Activated CD8-positive, alpha-beta memory T cell treated with anti-CD3 and anti-CD28 coated beads, Interleukin-2, amount 10 ng/mL, durations not matched to agents 7 days and 5 days (primary cell): ENCODE measurements around the gene ITK. TPM values are rescaled to one million over a fixed set of nuclear protein-coding genes. Genes with fewer than 3 reads are reported as not detected.
A peak's percentile ranks its signal among the peaks of the same experiment; 100 is the strongest.

Experiments used
- ATAC-seq: fragments of 150-1000 bp; cut with Tn5 transposase; one replicate; pipeline ENCODE4 v1.10.0; 2021; ENCODE audit warnings: moderate library complexity
- CTCF ChIA-PET: fragments of 350-600 bp; sonication (Branson Sonifier 250); formaldehyde crosslinking; loops from one replicate; lab custom pipeline; 2021; ENCODE audit warnings: antibody characterized with exemption; lab: Charles Lee
- DNase-seq: peaks from one replicate; pipeline ENCODE4 v3.0.0-alpha.2; 2020
- H3K27ac Mint-ChIP-seq: one replicate; pipeline ENCODE4 v1.8.0; 2021; ENCODE audit warnings: mild to moderate bottlenecking, mixed read lengths
- H3K27me3 Mint-ChIP-seq: one replicate; pipeline ENCODE4 v1.8.0; 2021; ENCODE audit warnings: mixed read lengths
- H3K36me3 Mint-ChIP-seq: one replicate; pipeline ENCODE4 v1.8.0; 2021; ENCODE audit warnings: mild to moderate bottlenecking, mixed read lengths
- H3K4me1 Mint-ChIP-seq: one replicate; pipeline ENCODE4 v1.8.0; 2021; ENCODE audit warnings: mixed read lengths
- H3K4me3 Mint-ChIP-seq: one replicate; pipeline ENCODE4 v1.8.0; 2021; ENCODE audit warnings: mild to moderate bottlenecking, moderate library complexity, mixed read lengths
- H3K9me3 Mint-ChIP-seq: one replicate; pipeline ENCODE4 v1.8.0; 2022; ENCODE audit warnings: low read depth, mixed read lengths
- total RNA-seq, 2 experiments: library from RNA; stranded (reverse); gene quantifications; one replicate each; pipeline ENCODE4 v1.2.3, GENCODE V29; 2021

Gene ITK
- total RNA-seq, 2 experiments from 2014 or later: 209 to 215 TPM

GRCh38 chr5:157245886-157246285, 65.2 kb downstream of the ITK start:
- ATAC-seq (no peak), DNase-seq (no peak)
- peaks cover 72% of the 10 kb centered on the region for H3K4me1 Mint-ChIP-seq
- H3K9me3 Mint-ChIP-seq: no peaks in the 10 kb centered on the region
- CTCF ChIA-PET: no interaction called here
- H3K4me3 Mint-ChIP-seq: no peak overlapping the region
- peak overlapping the region; percentile 69 for H3K27ac Mint-ChIP-seq
- no peaks in the 10 kb centered on the region for H3K27me3 Mint-ChIP-seq
- H3K36me3 Mint-ChIP-seq: peaks cover 89% of the 10 kb centered on the region

DNA sequence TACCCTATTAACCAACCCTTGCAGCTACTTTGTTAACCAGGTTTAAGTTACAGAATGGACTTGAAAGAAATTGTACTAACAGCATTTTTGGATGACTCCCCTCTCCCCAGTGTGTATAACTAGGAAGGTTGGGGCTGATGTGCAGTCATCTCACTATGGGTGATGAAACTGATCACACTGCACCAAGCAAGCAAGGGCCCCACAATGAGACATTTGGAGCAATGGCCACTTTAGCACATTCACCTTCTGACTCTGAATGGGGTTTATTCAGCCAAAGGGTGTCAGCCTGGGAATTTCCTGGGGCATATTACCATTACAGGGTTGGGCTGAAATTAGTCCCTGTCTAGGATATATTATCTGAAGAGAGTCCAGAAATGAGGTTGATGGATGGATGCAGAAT, 66.6 kb downstream of the ITK start:
- H3K27me3 Mint-ChIP-seq: no peaks in the 10 kb centered on the region
- DNase-seq: peak; percentile 59
- CTCF ChIA-PET: interaction anchor here (0.7 to 0.8 kb wide), 2 partner anchors 17 to 29 kb away, joined by 3 read pairs; no protein-coding TSS in a partner anchor
- H3K4me3 Mint-ChIP-seq: peak overlapping the region; percentile 18
- H3K27ac Mint-ChIP-seq: peak overlapping the region; percentile 86
- H3K36me3 Mint-ChIP-seq: peaks cover 87% of the 10 kb centered on the region
- H3K9me3 Mint-ChIP-seq: no peaks in the 10 kb centered on the region
- peaks cover 81% of the 10 kb centered on the region for H3K4me1 Mint-ChIP-seq
- ATAC-seq: peak; percentile 48

DNA sequence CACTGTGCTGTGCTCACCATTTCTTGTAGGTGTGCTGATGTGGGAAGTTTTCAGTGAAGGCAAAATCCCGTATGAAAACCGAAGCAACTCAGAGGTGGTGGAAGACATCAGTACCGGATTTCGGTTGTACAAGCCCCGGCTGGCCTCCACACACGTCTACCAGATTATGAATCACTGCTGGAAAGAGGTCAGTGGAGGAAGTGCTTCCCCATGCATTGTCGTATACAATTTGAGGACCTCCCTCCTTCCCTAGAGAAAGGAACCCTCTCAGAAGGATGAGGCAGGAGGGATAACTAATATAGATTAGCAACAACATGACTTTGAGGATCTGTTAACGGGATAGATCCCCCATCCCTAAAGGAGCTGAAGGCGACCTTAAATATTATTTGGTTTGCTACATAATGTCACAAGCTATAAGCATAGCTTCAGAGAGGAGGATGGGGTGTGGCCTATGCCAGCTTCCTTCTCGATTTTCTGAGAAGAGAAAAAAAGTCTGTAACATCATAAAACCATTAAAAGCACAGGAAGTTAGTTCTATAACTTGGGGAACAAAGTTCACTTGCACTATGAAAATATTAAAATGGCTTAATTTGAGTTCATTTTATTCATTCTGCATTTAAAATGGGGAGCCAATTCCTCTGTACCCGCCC, 68.3 kb downstream of the ITK start:
- CTCF ChIA-PET: interaction anchor here (0.8 to 3.2 kb wide), 11 partner anchors 9 to 106 kb away, joined by 3 to 14 read pairs (median 3); partner anchors contain the start of genes CYFIP2 and MED7
- Mint-ChIP-seq H3K4me3 (peak overlapping the region; percentile 48), H3K4me1 (peaks cover 92% of the 10 kb centered on the region), H3K27me3 (no peaks in the 10 kb centered on the region), H3K27ac (peak overlapping the region; percentile 86), H3K36me3 (peaks cover 89% of the 10 kb centered on the region), H3K9me3 (no peaks in the 10 kb centered on the region)
- peak; percentile 13 for ATAC-seq
- DNase-seq: peak; percentile 75

DNA sequence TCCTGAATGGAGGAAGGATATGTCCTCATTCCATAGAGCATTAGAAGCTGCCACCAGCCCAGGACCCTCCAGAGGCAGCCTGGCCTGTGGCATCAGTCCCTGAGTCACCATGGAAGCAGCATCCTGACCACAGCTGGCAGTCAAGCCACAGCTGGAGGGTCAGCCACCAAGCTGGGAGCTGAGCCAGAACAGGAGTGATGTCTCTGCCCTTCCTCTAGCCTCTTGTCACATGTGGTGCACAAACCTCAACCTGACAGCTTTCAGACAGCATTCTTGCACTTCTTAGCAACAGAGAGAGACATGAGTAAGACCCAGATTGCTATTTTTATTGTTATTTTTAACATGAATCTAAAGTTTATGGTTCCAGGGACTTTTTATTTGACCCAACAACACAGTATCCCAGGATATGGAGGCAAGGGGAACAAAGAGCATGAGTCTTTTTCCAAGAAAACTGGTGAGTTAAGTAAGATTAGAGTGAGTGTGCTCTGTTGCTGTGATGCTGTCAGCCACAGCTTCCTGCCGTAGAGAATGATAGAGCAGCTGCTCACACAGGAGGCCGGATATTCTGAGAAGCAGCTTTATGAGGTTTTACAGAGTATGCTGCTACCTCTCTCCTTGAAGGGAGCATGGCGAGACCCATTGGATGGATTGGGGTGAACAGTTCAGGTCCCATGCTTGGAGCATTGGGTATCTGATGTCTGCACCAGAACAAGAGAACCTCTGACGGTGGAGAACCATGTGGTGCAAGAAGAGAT, 72.2 kb downstream of the ITK start:
- H3K27me3 Mint-ChIP-seq: no peaks in the 10 kb centered on the region
- peak overlapping the region; percentile 53 for H3K4me3 Mint-ChIP-seq
- CTCF ChIA-PET: interaction anchor here (0.9 to 5.0 kb wide), 22 partner anchors 10 to 110 kb away, joined by 3 to 48 read pairs (median 6); partner anchors contain the start of genes CYFIP2 and MED7
- no peaks in the 10 kb centered on the region for H3K9me3 Mint-ChIP-seq
- peaks cover 94% of the 10 kb centered on the region for H3K4me1 Mint-ChIP-seq
- ATAC-seq: peak; percentile 84
- H3K36me3 Mint-ChIP-seq: peaks cover 90% of the 10 kb centered on the region
- peak; percentile 92 for DNase-seq
- peak overlapping the region; percentile 94 for H3K27ac Mint-ChIP-seq

GRCh38 chr5:157253547-157253946, 72.9 kb downstream of the ITK start:
- Mint-ChIP-seq H3K4me3 (peak overlapping the region; percentile 53), H3K36me3 (peaks cover 84% of the 10 kb centered on the region), H3K9me3 (no peaks in the 10 kb centered on the region), H3K27me3 (no peaks in the 10 kb centered on the region), H3K4me1 (peaks cover 88% of the 10 kb centered on the region), H3K27ac (peak overlapping the region; percentile 94)
- DNase-seq: no peak
- CTCF ChIA-PET: interaction anchor here (0.9 to 5.0 kb wide), 15 partner anchors 9 to 111 kb away, joined by 3 to 48 read pairs (median 7); partner anchors contain the start of genes CYFIP2 and MED7
- peak; percentile 0 for ATAC-seq

GRCh38 chr5:157258450-157258849, 77.8 kb downstream of the ITK start:
- H3K27ac Mint-ChIP-seq: no peak overlapping the region
- no peak for ATAC-seq
- no peak overlapping the region for H3K4me3 Mint-ChIP-seq
- H3K36me3 Mint-ChIP-seq: peaks cover 45% of the 10 kb centered on the region
- CTCF ChIA-PET: interaction anchor here (1.0 to 1.7 kb wide), 5 partner anchors 9 to 109 kb away, joined by 3 to 4 read pairs (median 3); no protein-coding TSS in a partner anchor
- H3K4me1 Mint-ChIP-seq: peaks cover 72% of the 10 kb centered on the region
- no peaks in the 10 kb centered on the region for H3K9me3 Mint-ChIP-seq
- no peak for DNase-seq
- no peaks in the 10 kb centered on the region for H3K27me3 Mint-ChIP-seq

DNA sequence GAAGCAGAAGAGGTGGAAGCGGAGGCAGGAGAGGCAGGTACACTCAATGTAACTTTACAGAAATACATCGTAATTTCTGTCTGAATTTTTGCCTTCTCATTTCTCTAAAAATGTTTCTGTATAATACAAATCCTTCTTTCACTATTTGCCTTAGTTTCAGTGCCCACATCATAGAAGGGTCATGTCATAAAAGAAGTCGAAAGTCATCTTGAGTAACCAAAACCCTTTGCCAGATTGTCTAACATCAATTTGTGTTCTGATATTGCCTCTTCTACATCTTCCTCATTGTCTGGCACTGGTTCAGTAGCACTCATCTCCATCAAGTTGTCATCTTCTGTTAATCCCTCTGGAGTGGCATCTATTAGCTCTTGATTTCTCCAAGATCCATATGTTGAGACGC, 79.1 kb downstream of the ITK start:
- H3K4me1 Mint-ChIP-seq: peaks cover 73% of the 10 kb centered on the region
- CTCF ChIA-PET: interaction anchor here (1.2 kb wide), 1 partner anchor 14 kb away, joined by 3 read pairs; no protein-coding TSS in a partner anchor
- H3K27ac Mint-ChIP-seq: peak overlapping the region; percentile 40
- ATAC-seq: peak; percentile 31
- H3K27me3 Mint-ChIP-seq: no peaks in the 10 kb centered on the region
- H3K36me3 Mint-ChIP-seq: peaks cover 34% of the 10 kb centered on the region
- H3K9me3 Mint-ChIP-seq: no peaks in the 10 kb centered on the region
- H3K4me3 Mint-ChIP-seq: no peak overlapping the region
- no peak for DNase-seq

DNA sequence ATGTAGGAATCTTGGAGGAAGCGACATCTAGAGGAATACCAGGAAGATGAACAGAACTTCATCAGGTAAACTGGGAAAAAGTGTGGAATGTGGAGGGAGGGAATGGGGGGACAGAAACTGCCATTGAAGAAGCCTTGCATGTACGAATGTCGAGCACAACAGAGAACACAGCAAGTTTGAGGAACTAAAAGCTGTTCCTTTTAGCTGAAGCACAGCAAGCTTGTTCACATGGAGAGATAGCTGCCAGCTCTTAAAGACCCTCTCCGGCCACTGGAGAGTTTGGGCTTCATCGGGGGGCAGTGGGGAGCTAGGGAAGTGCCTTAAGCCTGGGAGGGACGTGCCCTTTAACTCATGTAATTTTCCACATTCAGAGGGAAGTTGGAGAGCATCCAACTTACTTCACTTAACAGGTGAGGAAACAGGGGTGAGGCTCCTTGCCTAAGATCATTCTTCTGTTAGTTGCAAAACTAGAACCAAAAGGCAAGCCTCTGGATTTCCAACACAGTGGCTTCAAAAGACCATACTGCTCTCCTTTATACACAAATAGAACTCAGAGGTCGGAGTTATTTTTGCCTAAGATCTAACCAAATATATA, 83.0 kb downstream of the ITK start:
- ATAC-seq (no peak), DNase-seq (no peak)
- CTCF ChIA-PET: interaction anchor here (1.4 to 2.3 kb wide), 4 partner anchors 8 to 115 kb away, joined by 3 to 13 read pairs (median 4); no protein-coding TSS in a partner anchor
- H3K27ac Mint-ChIP-seq: peak overlapping the region; percentile 40
- H3K4me3 Mint-ChIP-seq: no peak overlapping the region
- H3K4me1 Mint-ChIP-seq: peaks cover 65% of the 10 kb centered on the region
- H3K36me3 Mint-ChIP-seq: peaks cover 24% of the 10 kb centered on the region
- H3K27me3 Mint-ChIP-seq: no peaks in the 10 kb centered on the region
- no peaks in the 10 kb centered on the region for H3K9me3 Mint-ChIP-seq

GRCh38 chr5:157265714-157266285, 85.2 kb downstream of the ITK start, which contains the start of gene CYFIP2:
CYFIP2 (plus strand) TSS chr5:157266123; CDS start chr5:157285362, 19,239 bp downstream.
- H3K9me3 Mint-ChIP-seq: no peaks in the 10 kb centered on the region
- peaks cover 66% of the 10 kb centered on the region for H3K4me1 Mint-ChIP-seq
- CTCF ChIA-PET: interaction anchor here (0.7 to 4.6 kb wide), 6 partner anchors 11 to 66 kb away, joined by 3 to 48 read pairs (median 4); no protein-coding TSS in a partner anchor
- DNase-seq (peak; percentile 92), ATAC-seq (peak; percentile 85)
- no peaks in the 10 kb centered on the region for H3K27me3 Mint-ChIP-seq
- peaks cover 39% of the 10 kb centered on the region for H3K36me3 Mint-ChIP-seq
- H3K4me3 Mint-ChIP-seq: peak within 1 kb of the TSS; percentile 83
- peak within 1 kb of the TSS; percentile 98 for H3K27ac Mint-ChIP-seq

- DNase-seq: peak; percentile 73
Observed at GRCh38 chr5:157266286-157267007, 85.8 kb downstream of the ITK start.

GRCh38 chr5:157267025-157267424, 86.4 kb downstream of the ITK start:
- ATAC-seq (no peak), DNase-seq (no peak)
- H3K9me3 Mint-ChIP-seq: no peaks in the 10 kb centered on the region
- peaks cover 46% of the 10 kb centered on the region for H3K36me3 Mint-ChIP-seq
- H3K4me3 Mint-ChIP-seq: peak overlapping the region; percentile 83
- H3K27me3 Mint-ChIP-seq: no peaks in the 10 kb centered on the region
- H3K4me1 Mint-ChIP-seq: peaks cover 72% of the 10 kb centered on the region
- CTCF ChIA-PET: interaction anchor here (0.9 to 4.6 kb wide), 12 partner anchors 9 to 134 kb away, joined by 3 to 48 read pairs (median 4); partner anchors contain the start of genes ITK and MED7
- peak overlapping the region; percentile 88 for H3K27ac Mint-ChIP-seq

More at GRCh38 chr5:157266286-157267007, 85.8 kb downstream of the ITK start:
- CTCF ChIA-PET: interaction anchor here (0.7 to 4.6 kb wide), 8 partner anchors 12 to 118 kb away, joined by 3 to 48 read pairs (median 5); no protein-coding TSS in a partner anchor
- ATAC-seq: peak; percentile 38
- H3K4me3 Mint-ChIP-seq: peak overlapping the region; percentile 83
- H3K27ac Mint-ChIP-seq: peak overlapping the region; percentile 88
- H3K36me3 Mint-ChIP-seq: peaks cover 43% of the 10 kb centered on the region
- H3K4me1 Mint-ChIP-seq: peaks cover 67% of the 10 kb centered on the region
- no peaks in the 10 kb centered on the region for H3K9me3 Mint-ChIP-seq
- H3K27me3 Mint-ChIP-seq: no peaks in the 10 kb centered on the region
